GM18517 (cell line): Measurements from ENCODE around the gene WDR81.
"Not testable (repeated sequence)": the region's sequence is repeated elsewhere in the genome, so short reads cannot be mapped to it uniquely, and the experiment has no call there.

Experiments
- ATAC-seq: cut with Tn5 transposase; IDR thresholded peaks from one replicate; pipeline ENCODE4 v1.9.1; 2021; ENCODE audit warnings: mild to moderate bottlenecking, moderate library complexity; ENCODE audit not compliant: unreplicated experiment

Gene WDR81

DNA sequence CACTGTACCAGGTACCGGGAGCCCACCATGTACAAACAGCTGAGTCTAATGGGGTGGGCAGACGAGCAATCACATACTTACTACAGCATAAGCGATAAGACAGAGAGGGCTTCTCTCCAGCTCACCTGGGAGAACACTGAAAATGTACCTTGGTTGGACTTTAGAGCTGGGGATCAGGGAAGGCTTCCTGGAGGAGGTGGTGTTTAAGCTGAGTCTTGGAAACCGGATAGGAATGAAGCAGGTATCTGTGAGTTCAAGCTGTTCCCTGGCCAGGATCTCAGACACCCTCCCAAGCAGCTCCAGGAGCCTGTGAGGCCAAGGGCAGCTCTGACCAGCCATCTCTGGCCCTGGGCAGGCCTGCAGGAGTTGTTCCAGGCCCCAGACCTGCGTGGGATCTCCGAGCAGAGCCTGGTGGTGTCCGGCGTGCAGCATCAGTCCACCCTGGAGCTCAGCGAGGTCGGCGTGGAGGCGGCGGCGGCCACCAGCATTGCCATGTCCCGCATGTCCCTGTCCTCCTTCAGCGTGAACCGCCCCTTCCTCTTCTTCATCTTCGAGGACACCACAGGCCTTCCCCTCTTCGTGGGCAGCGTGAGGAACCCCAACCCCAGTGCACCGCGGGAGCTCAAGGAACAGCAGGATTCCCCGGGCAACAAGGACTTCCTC is 29.4 kb downstream of the WDR81 start:
- no peak for ATAC-seq

- ATAC-seq: no peak
Measured at GRCh38 chr17:1754430-1755112, 30.1 kb downstream of the WDR81 start.

DNA sequence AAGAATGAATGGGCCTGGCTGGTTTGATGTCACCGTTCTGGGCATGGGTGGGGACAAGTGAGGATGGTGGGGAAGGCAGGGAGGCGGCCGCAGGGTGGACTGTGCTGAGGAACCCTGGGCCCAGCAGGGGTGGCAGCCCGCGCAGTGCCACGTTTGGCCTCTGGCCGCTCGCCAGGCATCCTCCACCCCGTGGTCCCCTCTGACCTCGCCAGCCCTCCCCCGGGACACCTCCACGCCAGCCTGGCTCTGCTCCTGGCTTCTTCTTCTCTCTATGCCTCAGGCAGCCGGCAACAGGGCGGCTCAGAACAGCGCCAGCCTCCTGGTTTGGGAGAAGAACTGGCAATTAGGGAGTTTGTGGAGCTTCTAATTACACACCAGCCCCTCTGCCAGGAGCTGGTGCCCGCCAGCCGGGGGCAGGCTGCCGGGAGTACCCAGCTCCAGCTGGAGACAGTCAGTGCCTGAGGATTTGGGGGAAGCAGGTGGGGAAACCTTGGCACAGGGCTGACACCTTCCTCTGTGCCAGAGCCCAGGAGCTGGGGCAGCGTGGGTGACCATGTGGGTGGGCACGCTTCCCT is 30.8 kb downstream of the WDR81 start:
- no peak for ATAC-seq

DNA sequence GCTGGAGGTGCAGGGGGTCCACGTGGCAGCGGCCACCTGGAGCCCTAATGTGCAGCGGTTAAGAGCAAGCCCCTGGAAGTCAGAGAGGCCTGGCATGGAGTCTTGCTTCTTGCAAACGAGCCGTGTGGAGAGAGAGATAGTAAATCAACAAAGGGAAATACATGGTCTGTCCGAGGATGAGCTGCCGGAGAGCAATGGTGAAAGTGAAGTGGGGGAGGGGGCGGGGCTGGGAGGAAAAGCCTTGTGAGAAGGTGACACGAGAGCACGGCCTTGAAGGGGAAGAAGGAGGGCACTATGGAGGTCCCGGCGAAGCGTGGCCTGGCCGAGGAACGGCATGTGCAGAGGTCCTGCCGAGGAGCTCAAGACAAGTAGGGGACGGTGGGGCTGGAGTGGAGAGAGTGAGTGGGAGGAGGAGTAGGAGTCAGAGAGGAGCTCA is 31.3 kb downstream of the WDR81 start:
- ATAC-seq: no peak

DNA sequence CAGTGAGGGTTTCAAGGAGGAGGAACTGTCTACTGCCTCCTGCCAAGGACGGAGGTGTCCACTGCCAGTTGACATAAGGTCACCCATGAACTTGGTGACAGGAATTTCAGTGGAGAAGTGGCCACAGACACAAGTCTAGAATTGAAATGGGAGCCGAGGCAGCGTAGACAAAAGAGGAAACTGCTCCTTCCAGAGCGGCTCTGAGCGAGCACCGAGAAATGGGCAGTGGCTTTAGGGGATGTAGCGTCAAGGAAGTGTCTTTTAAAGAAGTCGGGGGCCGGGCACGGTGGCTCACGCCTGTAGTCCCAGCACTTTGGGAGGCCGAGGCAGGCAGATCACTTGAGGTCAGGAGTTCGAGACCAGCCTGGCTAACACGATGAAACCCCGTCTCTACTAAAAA is 34.3 kb downstream of the WDR81 start:
- no peak for ATAC-seq

DNA sequence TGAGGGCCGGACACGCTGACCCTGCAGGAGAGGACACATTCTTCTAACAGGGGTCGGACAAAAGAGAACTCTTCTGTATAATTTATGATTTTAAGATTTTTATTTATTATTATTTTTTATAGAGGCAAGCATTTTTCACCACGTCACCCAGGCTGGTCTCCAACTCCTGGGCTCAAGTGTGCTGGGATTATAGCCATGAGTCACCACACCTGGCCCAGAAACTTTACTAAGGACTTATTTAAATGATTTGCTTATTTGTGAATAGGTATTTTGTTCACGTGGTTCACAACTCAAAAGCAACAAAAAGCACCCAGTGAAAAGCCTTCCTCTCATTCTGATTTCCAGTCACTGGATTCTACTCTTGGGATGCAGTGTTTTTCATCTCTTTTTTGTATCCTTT is 35.0 kb downstream of the WDR81 start:
- no peak for ATAC-seq

DNA sequence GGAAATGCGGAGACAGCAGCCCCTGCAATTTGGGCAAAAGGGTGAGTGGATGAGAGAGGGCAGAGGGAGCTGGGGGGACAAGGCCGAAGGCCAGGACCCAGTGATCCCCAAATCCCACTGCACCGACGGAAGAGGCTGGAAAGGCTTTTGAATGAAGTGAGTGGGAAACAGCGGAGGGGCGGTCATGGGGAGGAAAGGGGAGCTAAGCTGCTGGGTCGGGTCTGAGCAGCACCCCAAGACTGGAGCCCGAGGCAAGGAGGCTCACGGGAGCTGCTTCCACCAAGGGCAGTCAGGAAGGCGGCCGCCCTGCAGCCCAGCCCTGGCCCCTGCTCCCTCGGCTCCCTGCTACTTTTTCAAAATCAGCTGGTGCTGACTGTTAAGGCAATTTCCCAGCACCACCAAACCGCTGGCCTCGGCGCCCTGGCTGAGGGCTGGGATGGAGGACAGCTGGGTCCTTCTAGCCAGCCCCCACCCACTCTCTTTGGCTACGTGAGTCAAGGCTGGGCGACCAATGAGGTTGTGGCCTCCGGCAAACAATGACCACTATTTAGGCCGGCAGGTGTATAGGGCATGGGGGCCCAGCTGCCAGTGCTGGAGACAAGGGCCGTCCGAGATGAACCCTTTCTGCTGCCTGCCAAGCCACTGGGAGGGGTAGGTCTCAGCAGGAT is 37.9 kb downstream of the WDR81 start:
- ATAC-seq: no peak

GRCh38 chr17:1762901-1763898 is 38.7 kb downstream of the WDR81 start:
- no peak for ATAC-seq

- no peak for ATAC-seq
Measured at GRCh38 chr17:1764284-1764683, 39.8 kb downstream of the WDR81 start.

- ATAC-seq: not testable (repeated sequence)
Measured at GRCh38 chr17:1764705-1765104, 40.2 kb downstream of the WDR81 start.

- no peak for ATAC-seq
Measured at GRCh38 chr17:1765576-1765975, 41.1 kb downstream of the WDR81 start.

- no peak for ATAC-seq
Measured at GRCh38 chr17:1766382-1767135, 42.1 kb downstream of the WDR81 start.

- ATAC-seq: no peak
Measured at GRCh38 chr17:1767358-1767757, 42.9 kb downstream of the WDR81 start.

- no peak for ATAC-seq
Measured at GRCh38 chr17:1769822-1770477, 45.4 kb downstream of the WDR81 start.

DNA sequence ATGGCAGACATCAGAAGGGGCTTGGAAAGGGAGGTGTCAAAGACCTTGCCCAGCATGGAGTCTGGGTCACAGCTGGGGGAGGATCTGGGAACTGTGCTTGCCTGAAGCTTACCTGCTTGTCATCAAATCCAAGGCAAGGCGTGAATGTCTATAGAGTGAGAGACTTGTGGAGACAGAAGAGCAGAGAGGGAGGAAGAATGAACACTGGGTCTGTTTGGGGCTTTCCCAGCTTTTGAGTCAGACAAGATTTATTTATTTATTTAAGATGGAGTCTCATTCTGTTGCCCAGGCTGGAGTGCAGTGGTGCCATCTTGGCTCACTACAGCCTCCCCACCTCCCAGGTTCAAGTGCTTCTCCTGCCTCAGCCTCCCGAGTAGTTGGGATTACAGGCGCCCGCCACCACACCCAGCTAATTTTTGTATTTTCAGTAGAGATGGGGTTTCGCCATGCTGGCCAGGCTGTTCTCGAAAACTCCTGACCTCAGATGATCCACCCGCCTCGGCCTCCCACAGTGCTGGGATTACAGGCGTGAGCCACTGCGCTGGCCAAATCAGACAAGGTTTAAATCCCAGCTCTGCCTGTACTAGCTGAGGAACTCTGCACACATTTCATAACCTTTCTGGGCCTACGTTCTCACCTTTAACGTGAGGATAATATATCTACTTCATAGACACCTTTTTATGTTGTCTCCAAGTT is 48.6 kb downstream of the WDR81 start:
- not testable (repeated sequence) for ATAC-seq

DNA sequence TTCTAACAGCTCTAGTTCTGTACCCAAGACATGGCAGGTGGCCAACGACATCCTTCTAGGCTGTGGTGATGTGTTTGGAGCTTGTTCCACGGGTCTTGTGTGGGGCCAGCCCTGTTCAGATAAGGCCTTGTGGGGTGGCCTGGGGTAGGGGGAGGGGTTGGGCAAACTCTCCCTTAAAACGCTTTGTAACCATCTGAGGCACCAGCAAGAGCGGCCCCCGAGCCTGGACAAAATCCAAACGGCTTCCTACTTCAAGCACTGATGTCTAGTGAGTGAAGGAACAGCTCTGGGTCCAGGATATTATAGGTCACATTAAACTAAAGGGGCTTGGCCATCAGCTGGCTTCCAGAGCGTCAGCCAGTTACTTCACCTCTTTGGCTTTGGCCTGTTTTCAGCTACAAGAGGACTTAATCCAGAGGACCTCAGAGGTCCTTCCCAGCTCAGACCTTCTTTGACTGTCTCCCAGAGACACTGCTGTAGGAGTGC is 49.2 kb downstream of the WDR81 start:
- no peak for ATAC-seq

- no peak for ATAC-seq
Measured at GRCh38 chr17:1774390-1775176, 50.1 kb downstream of the WDR81 start.

- ATAC-seq: no peak
Measured at GRCh38 chr17:1776328-1776727, 51.8 kb downstream of the WDR81 start.
